ENCODE results near the gene ZNF641.
"Not testable (repeated sequence)": the region's sequence is repeated elsewhere in the genome, so short reads cannot be mapped to it uniquely, and the experiment has no call there.

ZNF641 gene

GRCh38 chr12:48336564-48336963 lies 14.2 kb downstream of the ZNF641 start:
- DNase-seq (ENCODE audit: extremely low spot score, insufficient read length, low read depth): no peak
- no peak for FAIRE-seq

GRCh38 chr12:48336061-48336460 lies 14.7 kb downstream of the ZNF641 start:
- no peak for FAIRE-seq
- no peak for DNase-seq (ENCODE audit: extremely low spot score, insufficient read length, low read depth)

GRCh38 chr12:48334808-48335207 lies 15.9 kb downstream of the ZNF641 start:
- DNase-seq (ENCODE audit: extremely low spot score, insufficient read length, low read depth) (no peak), FAIRE-seq (no peak)

DNA sequence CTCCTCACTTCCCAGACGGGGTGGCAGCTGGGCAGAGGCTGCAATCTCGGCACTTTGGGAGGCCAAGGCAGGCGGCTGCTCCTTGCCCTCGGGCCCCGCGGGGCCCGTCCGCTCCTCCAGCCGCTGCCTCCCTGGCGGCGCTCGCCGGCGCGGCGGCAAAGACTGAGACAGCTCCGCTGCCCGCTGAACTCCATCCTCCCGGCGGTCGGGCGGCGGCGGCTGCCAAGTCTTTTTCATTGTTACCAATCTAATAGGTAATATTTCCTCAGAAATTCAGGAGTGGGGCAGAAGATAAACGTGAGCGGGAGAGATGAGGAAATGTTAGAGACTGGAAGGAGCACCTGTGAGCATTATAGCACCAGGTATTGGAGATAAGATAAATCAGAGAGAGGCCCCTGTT lies 17.0 kb downstream of the ZNF641 start:
- not testable (repeated sequence) for FAIRE-seq; DNase-seq (ENCODE audit: extremely low spot score, insufficient read length, low read depth)

DNA sequence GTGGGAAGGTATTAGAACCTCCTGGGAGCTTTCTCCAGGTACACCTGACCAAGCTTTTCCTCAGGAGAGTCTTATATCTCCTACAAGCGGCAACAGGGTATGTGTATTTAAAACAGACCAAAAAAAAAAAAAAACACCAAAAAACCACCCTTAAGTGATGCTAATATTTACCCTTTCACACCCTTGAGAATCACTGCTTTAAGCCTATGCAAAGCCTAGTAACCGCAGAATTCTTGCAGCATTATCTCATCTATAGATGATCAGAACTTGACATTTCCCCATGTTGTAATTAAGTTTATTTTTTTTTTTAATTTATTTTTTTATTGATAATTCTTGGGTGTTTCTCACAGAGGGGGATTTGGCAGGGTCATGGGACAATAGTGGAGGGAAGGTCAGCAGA lies 19.3 kb downstream of the ZNF641 start:
- DNase-seq (ENCODE audit: extremely low spot score, insufficient read length, low read depth) (no peak), FAIRE-seq (no peak)

DNA sequence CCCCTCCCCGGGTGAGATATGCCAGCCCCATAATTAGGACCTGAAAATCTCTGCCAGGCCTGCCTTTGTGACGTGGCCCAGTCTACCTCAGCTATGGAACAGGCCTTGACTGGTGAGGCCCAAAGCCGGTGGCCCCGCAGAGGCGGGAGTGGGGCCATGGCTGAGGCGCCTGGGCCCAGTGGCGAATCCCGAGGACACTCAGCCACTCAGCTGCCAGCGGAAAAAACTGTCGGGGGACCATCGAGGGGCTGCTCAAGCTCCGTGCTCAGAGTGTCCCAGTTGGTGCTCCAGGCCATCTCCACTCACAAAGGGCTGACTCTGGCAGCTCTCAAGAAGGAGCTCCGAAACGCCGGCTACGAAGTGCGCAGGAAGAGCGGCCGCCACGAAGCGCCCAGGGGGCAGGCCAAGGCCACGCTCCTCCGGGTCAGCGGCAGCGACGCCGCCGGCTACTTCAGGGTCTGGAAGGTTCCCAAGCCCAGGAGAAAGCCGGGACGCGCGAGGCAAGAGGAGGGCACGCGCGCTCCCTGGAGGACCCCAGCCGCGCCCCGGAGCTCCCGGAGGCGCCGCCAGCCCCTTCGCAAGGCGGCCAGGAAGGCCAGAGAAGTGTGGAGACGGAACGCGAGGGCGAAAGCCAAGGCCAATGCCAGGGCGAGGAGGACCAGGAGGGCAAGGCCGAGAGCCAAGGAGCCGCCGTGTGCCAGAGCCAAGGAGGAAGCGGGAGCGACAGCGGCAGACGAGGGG lies 21.4 kb downstream of the ZNF641 start:
- FAIRE-seq (no peak), DNase-seq (ENCODE audit: extremely low spot score, insufficient read length, low read depth) (no peak)

GRCh38 chr12:48316491-48316890 lies 34.2 kb downstream of the ZNF641 start:
- no peak for FAIRE-seq
- DNase-seq (ENCODE audit: extremely low spot score, insufficient read length, low read depth): no peak

DNA sequence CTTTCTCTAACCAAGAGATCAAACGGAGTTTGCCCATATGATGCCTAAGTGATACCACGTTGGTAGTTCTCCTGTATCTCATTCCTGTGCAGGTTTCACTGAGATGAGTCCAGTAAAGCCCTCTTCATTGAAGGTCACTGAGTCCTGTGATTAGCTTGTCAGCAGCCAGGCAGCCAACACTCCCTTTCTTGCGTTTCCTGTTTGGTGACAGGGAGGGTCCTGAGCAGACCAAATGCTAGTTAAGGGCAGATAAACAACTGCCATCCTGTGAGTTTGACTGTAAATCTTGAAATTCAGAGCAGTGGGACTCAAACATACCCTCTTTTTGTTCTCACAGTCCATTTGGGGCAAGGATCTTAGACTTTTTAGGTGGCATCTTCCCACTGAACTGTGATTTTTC lies 39.4 kb downstream of the ZNF641 start:
- no peak for DNase-seq (ENCODE audit: extremely low spot score, insufficient read length, low read depth)
- no peak for FAIRE-seq

DNA sequence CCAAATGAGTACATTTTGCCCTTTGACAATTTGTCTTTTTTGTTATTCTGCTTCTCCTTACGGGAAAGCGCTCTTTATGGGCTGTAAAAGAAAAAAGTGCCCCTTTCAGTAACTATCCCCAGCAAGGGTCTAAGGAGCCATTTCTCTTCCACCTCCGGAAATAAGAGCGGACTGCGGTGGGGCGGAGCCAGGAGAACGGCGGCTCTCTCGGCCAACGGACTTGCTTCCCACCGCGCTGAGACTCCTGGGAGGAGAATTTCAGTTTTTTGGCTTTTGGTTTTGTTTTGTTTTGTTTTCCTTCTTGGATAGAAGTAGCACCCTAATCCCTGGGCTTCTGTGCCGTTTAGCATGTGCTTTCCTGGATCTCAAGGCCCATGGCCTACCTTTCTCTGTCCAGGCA lies 43.5 kb downstream of the ZNF641 start:
- no peak for DNase-seq (ENCODE audit: extremely low spot score, insufficient read length, low read depth)
- no peak for FAIRE-seq

DNA sequence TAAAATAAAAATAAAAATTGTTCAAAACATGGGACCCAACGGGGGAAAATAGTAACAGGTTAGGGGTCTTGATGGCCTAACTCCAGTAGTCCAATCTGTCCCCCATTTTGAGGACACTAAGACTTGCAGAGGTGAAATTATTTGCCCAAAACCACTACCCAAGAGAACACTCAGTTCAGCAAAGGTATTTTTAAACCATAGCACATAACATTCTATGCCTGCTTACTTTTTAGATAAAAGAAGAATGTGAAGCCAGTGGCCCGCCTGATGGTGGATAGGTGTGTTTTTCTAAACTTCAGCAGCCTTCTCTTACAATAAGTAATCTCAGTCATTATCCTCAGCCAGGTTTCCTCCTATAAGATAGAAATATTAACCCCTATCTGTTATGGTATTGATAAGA lies 45.5 kb downstream of the ZNF641 start:
- DNase-seq (ENCODE audit: extremely low spot score, insufficient read length, low read depth) (no peak), FAIRE-seq (no peak)

DNA sequence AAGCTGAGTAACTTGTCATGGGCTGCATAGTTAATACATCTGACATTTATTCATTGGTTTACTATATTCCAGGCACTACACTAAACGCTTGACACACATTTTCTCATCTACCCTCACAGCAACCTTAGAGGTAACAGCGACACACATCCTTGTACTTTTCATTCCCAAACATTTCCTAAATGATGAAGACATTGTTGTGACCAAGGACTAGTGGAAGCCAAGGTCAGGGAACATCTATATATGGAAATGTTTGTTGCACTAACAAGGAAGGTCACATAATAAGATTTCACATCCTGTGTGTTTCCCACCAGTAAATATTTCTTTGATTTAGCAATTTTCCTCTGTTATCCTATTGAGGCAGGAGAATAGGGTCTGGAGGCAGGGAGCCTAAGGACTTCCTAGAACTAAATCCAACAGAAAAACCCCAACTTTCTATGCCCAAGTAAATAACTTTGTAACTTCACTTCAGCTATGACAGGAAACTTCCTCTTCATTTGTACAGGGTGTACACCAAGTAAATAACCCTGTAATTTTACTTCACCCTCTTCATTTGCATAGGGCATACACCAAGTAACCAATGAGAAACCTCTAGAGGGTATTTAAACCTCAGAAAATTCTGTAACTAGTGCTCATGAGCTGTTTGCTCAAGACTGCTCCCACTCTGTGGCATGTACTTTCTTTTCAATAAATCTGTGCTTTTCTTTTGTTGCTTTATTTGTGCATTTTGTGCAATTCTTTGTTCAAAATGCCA lies 48.4 kb downstream of the ZNF641 start:
- DNase-seq (ENCODE audit: extremely low spot score, insufficient read length, low read depth) (no peak), FAIRE-seq (no peak)

DNA sequence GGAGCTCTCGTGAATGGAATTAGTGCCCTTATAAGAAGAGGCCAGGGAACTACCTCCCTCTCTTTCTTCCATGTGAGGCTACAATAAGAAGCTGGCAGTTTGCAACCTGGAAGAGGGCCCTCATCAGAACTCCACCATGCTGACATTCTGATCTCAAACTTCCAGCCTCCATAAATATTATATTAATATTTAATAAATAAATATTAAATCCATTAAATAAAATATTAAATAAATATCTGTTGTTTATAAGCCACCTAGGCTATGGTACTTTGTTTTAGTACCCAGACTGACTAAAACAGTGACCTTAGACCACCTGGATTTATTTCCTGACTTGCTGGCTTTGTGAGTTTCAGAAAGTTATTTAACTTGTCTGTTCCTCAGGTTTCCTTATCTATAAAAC lies 49.9 kb downstream of the ZNF641 start:
- FAIRE-seq (no peak), DNase-seq (ENCODE audit: extremely low spot score, insufficient read length, low read depth) (no peak)

DNA sequence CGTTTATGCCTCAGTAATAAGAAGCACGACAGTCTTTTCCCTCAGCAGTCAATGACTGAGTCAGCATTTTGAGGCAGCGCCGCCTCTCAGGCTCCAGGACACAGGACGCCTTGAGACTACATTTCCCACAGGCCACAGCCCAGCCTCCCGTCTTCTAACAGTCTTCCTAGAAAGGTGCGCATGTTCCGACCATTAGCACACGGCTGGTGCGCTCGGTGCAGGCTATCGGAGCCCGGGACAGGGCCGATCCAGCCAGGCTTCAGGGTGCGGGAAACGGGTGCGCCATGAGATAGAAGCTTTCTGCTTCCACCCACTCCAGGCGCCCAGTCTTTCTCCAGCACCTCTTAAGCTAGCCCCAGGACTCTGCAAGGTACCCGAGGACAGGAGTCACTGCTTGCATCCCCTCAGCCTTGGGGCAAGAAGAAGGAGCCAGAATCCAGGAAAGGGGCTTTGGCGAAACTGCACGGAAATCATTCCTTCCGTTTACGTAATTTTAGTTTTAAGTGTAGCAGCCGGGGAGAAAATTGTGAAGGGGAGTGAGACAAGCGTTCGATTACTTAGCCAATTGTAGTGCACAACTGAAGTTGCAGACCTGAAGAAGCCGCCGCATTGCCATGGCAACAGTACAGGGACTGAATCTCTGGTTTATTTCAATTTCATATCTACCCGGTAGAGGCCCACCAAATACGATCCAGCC lies 54.0 kb downstream of the ZNF641 start:
- DNase-seq (ENCODE audit: extremely low spot score, insufficient read length, low read depth): no peak
- FAIRE-seq: no peak

DNA sequence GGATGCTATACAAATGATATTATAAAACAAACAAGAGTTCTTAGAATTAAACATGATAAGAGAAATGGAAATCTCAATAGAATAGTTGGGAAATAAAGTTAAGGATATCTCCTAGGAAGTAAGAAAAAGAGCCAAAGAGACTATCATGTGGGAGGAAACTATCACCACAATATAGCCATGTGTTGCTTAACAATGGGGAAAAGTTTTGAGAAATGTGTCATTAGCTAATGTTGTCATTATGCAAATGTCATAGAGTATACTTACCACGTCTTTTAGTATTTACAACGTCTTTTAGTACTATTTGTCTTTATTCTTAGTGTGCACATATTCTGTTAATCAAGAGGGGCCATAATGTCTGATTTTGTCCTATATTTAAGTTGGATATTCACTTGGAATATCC lies 58.7 kb downstream of the ZNF641 start:
- no peak for DNase-seq (ENCODE audit: extremely low spot score, insufficient read length, low read depth)
- FAIRE-seq: no peak

DNA sequence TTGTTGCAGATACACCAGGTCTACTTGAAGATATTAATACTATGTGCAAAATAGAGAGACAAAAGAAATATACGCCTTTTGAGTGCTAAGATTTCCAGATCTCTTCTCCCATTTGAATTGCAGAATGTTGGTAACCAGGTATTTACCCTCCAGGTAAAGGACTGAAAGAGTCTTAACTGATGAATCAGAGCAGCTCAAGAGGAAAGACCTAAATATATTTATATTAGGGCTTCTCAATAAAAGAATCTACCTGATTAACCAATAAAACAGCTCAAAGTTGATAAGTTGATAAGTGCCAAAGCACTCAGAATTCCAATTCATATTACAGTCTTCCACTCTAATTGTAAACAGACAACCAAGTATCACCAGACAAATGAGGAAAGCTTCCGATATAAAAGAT lies 59.2 kb downstream of the ZNF641 start:
- FAIRE-seq (no peak), DNase-seq (ENCODE audit: extremely low spot score, insufficient read length, low read depth) (no peak)

DNA sequence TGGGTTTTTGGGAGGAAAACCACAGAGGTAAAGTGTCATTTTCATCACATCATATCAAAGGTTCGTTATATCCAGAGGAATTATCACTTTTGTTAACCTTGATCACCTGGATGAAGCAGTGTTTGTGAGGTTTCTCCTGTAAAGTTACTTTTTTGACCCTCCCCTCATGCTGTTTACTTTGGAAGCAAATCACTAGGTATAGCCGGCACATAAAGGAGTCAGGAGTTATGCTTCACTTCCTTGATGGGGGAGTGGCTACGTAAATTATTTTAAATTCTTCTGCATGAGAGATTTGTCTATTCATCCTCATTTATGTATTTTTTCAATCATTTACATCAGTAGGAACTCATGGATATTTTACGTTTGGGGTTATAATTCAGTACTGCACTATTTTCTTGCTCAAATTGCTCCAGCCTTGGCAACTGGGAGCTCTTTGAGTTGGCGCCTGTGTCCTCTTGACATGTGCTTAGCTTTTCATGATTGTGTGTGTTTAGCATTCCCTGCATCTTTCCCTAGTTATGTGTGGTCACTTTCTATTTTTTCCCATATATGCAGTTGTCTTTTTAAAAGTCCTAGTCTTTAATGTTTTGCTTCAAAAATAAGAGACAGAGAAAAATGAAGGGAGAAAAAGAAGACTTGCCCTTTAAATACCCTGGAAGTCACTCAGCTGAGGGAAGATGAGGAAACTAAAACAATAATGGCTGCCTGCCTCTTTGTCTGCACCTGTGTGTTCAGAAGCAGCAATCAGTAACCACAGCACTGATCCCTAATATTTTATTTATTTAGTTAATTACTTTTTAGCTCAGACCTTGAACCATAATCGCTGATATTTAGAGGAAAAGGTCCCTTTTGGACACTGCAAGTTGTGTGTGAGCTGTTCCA lies 62.1 kb downstream of the ZNF641 start:
- no peak for FAIRE-seq
- DNase-seq (ENCODE audit: extremely low spot score, insufficient read length, low read depth): no peak

Measured in GM18507 (cell line).